Adipocyte (in vitro differentiated cells): Measurements from ENCODE around the gene ARHGAP10.

Source experiments
- DNase-seq: peaks from one replicate; pipeline ENCODE4 v3.0.0-alpha.2; 2015; ENCODE audit warnings: low read depth
- H3K27me3 ChIP-seq: replicated peaks from 2 replicates; pipeline ENCODE4 v1.7.0; 2013; ENCODE audit warnings: mild to moderate bottlenecking, low read length, moderate library complexity; ENCODE audit not compliant: control insufficient read depth, insufficient read depth
- H3K36me3 ChIP-seq: 2 replicates; pipeline ENCODE4 v1.7.0; 2013; ENCODE audit warnings: low read length, mild to moderate bottlenecking, moderate library complexity; ENCODE audit not compliant: control insufficient read depth, insufficient read depth, severe bottlenecking
- H3K4me1 ChIP-seq: 2 replicates; pipeline ENCODE4 v1.7.0; 2013; ENCODE audit warnings: mild to moderate bottlenecking, low read length, moderate library complexity; ENCODE audit not compliant: control insufficient read depth, insufficient read depth
- H3K4me3 ChIP-seq: 2 replicates; pipeline ENCODE4 v1.7.0; 2013; ENCODE audit warnings: mild to moderate bottlenecking, low read length, moderate library complexity
- H3K9ac ChIP-seq: 2 replicates; pipeline ENCODE4 v1.7.0; 2013; ENCODE audit warnings: mild to moderate bottlenecking, low read length, moderate library complexity
- H3K9me3 ChIP-seq: 2 replicates; pipeline ENCODE4 v1.7.0; 2013; ENCODE audit warnings: mild to moderate bottlenecking, low read length, moderate library complexity; ENCODE audit not compliant: control insufficient read depth

The ARHGAP10 gene

DNA sequence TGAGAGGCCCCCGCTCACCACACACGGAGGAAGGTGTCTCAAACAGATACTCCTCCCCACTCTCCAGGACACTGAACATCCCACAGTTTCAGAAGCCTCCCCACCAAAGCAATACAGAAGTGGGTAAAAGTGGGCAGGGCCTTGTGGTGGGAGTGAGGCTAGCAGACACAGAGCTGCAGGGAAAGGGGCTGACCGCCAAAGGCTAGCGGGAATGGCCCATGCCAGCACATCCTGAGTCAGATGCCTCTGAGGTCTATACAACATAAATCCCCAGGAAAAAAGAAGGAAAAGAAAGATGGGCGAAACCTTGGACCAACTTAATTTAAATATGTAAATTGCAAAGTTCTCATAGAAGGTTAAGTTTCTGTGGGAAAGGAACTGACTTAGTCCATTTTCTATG is 21.9 kb upstream of the ARHGAP10 start:
- Histone ChIP-seq H3K4me3 (no peak overlapping the region), H3K36me3 (no peaks in the 10 kb centered on the region), H3K27me3 (no peaks in the 10 kb centered on the region), H3K9ac (no peak overlapping the region), H3K4me1 (peaks cover 22% of the 10 kb centered on the region), H3K9me3 (no peaks in the 10 kb centered on the region)
- DNase-seq: no peak

DNA sequence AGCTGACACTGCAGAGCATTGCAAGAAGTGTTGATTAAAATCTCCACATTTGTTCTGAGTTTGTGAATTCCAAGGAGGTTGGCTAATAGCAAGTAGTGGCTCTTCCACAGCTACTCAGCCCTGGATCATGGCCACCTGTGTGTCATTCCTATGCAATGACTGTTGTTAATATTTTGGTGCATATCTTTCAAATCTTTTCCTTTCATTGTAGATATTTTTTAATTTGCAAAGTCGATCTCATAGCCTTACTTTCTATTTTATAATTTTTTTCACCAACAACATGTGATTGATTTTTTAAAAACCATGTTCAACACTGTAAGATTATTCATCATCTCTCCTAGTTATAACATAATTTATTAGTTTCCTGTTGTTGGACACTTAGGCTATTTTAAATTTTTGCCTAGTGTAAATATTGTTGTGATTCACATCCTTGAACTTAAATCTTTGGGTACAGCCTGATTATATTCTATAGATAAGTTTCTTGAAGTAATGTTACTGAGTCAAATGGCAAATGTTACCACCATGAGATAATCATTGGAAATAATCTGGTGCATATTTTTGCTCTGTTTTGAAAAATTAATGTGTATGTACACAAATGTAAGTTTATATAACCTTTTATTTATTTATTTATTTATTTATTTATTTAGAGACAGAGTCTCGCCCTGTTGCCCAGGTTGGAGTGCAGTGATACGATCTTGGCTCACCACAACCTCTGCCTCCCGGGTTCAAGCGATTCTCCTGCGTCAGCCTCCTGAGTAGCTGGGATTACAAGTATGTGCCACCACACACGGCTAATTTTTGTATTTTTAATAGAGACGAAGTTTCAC is 17.1 kb upstream of the ARHGAP10 start:
- Histone ChIP-seq H3K36me3 (no peaks in the 10 kb centered on the region), H3K4me1 (peaks cover 19% of the 10 kb centered on the region), H3K4me3 (peak overlapping the region; percentile 64), H3K9me3 (no peaks in the 10 kb centered on the region), H3K27me3 (no peaks in the 10 kb centered on the region), H3K9ac (peak overlapping the region; percentile 51)
- DNase-seq: peak; percentile 88

DNA sequence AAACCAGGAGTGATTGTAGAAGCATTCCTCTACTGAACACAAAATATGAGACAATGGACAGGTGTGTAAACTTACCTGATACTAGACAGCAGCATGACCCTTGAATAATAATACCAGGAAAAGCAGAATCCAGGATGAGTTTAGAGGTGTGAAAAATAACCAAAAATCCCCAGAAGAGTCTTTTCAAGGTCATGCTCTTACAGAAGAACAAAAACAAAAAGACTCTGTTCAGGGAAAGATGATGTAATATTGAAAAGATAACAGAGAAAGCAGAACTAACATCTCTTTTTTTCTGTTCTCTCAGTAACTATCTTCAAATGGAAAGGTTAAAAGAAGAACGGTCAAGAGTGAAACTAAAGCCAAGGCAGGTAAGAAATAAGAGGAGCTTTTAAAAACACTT is 14.0 kb upstream of the ARHGAP10 start:
- Histone ChIP-seq H3K27me3 (no peaks in the 10 kb centered on the region), H3K36me3 (no peaks in the 10 kb centered on the region), H3K9me3 (no peaks in the 10 kb centered on the region), H3K9ac (no peak overlapping the region), H3K4me1 (peaks cover 22% of the 10 kb centered on the region), H3K4me3 (no peak overlapping the region)
- no peak for DNase-seq

DNA sequence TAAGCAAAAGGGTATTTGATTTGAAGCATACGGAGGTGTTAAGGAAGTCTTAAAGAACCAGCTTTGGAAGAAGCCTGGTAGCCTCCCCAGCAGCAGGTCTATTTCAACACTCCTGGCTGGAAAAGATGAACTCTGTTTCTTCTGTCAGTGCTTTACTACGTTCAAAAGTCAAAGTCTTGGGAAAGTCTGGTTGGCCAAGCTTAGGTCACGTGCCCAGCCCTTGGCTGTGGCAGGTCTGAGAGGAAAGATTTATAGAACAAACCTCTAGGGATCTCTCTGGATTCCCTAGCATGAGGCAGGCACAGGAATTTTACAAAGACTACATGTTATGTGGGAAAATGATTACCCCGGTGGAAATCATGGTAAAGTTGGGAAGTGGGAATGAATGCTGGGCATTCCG is 8.6 kb upstream of the ARHGAP10 start:
- H3K9me3 ChIP-seq: no peaks in the 10 kb centered on the region
- H3K9ac ChIP-seq: peak overlapping the region; percentile 31
- H3K4me1 ChIP-seq: peaks cover 13% of the 10 kb centered on the region
- DNase-seq: no peak
- peak overlapping the region; percentile 47 for H3K4me3 ChIP-seq
- no peaks in the 10 kb centered on the region for H3K36me3 ChIP-seq
- H3K27me3 ChIP-seq: no peaks in the 10 kb centered on the region

DNA sequence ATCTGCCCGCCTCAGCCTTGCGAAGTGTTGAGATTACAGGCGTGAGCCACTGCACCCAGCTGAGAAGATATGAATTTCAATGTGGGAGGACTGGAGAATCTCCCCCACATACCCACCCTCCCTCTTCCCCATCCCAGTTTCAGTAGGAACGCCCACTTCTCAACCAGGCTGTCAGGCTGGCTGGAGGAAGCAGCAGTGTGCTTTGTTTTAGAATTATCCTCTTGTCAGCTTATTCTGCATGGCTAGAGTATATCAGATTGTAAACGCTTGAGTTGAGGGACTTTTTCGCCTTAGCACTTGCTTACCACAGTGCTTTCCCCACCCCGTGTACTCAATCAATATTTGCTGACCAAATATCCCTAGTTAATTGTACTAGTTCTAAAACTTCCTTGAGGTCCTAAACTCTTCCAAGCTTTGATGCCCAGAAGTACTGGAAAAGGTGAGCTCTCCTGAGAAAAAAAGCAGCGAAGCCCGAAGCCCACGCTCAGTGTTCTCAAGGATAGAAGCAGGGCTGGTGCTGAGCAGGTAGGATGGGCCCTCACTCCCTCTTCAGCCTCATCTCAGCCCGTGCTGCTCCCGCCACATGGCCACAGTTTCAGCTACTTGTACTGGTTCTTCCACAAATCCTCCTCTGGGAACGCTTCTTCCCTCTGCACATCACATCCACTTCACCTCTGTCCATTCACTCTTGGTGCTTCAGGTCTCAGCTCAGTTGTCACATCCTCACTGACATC is 7.3 kb upstream of the ARHGAP10 start:
- Histone ChIP-seq H3K36me3 (no peaks in the 10 kb centered on the region), H3K9me3 (no peaks in the 10 kb centered on the region), H3K4me3 (no peak overlapping the region), H3K9ac (no peak overlapping the region), H3K27me3 (no peaks in the 10 kb centered on the region), H3K4me1 (peaks cover 13% of the 10 kb centered on the region)
- no peak for DNase-seq

DNA sequence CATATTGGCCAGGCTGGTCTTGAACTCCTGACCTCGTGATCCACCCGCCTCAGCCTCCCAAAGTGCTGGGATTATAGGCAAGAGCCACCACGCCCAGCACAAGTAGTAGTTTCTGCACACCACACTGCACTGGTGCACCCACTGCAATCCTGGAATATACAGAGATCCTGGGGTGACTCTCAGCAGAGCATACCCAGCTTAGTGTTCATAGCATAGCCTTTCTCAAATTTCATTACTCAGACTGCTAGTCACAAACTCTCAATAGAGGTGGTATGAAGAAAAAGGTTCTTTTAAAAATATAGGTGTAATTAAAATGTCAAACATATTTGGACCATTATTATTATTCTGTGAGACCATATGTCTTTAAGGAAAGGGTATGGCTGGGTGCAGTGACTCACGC is 6.2 kb upstream of the ARHGAP10 start:
- no peaks in the 10 kb centered on the region for H3K9me3 ChIP-seq
- peak; percentile 24 for DNase-seq
- H3K27me3 ChIP-seq: no peaks in the 10 kb centered on the region
- H3K9ac ChIP-seq: no peak overlapping the region
- no peaks in the 10 kb centered on the region for H3K36me3 ChIP-seq
- no peak overlapping the region for H3K4me3 ChIP-seq
- H3K4me1 ChIP-seq: peaks cover 13% of the 10 kb centered on the region

DNA sequence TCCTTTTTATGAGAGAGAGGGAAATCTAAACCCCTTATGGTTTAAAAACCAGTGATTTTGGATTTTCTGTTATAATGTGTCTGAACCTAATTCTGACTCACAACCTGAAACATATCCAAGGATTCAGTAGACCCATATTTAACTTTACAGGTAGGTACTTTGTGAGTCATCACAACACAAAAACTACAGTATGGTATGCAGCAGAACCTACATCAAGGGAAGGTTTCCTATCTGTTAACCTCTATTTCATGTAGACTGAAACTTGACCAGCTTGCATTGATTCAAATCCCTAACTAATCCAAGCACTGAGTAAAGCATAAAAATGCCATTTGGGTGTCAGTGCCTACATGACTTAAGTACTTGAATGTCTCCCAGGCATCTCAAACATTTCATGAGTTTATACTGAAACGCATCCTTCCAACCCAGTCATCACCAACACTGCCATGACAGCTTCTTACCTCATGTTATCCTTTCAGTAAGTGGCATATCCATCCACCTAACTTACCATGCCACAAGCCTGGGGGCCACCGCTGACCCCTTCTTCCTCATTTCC is 4.3 kb upstream of the ARHGAP10 start:
- Histone ChIP-seq H3K4me3 (no peak overlapping the region), H3K9me3 (no peaks in the 10 kb centered on the region), H3K4me1 (peaks cover 17% of the 10 kb centered on the region), H3K9ac (no peak overlapping the region), H3K27me3 (no peaks in the 10 kb centered on the region), H3K36me3 (no peaks in the 10 kb centered on the region)
- DNase-seq: no peak

DNA sequence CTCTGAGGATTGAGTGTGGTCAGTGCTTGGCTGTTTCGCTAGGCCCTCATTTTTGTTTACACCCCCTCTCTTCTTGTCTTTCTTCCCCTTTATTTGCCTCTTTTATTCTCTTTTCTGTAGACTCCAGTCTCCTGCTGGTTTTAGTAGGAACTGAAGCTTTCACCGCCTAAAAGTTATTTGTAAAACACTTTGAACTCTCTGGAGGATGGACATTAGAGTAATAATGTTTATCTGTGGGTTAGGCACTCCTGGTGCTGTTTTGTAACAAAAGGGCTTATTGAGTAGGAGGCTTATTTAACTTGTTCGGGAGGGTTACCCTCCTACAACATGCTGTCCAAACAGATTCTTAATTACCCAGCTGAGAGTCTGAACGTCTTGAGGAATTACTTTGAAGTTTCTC is 1.6 kb upstream of the ARHGAP10 start:
- H3K9ac ChIP-seq: no peak overlapping the region
- no peak for DNase-seq
- H3K27me3 ChIP-seq: no peaks in the 10 kb centered on the region

DNA sequence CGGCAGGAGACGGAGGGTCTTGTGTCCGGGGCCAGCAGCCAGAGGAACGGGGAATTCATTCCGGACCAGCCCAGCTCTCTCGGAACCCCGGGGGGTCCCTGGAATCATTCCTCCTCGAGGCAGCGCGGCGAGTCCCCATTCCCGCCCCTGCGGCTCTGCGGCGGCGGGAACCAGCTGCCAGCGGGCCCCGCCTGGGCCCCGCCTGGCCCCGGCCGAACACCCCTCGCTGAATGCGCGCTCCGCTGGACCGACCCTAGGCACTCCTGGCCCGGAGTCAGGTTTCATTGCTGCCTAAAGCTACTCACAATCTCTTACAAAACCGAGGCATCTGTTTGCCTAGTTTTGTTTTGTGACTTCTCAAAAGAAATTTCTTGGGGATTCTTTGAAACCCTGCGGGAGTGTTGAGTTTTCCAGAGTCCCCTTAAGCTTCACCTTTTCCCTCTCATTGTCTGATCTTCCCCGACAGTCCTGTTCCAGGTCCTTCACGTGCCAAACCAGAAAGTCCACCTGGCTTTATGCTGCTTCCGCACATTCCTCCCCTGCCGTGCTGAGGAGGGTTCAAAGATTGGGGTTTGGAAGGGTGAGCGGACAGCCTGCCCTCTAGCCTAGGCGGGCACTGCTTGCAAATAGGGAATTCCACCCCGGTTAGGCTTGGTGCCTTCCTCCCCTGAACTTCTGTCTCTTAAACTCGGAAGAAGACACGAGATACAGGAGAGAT is 789 bp downstream of the ARHGAP10 start:
- Histone ChIP-seq H3K27me3 (no peaks in the 10 kb centered on the region), H3K9ac (peak overlapping the region; percentile 95), H3K9me3 (no peaks in the 10 kb centered on the region), H3K4me1 (peaks cover 43% of the 10 kb centered on the region), H3K4me3 (peak overlapping the region; percentile 90), H3K36me3 (no peaks in the 10 kb centered on the region)
- DNase-seq: peak; percentile 80

More for the DNA sequence above, 1.6 kb upstream of the ARHGAP10 start:
- no peak overlapping the region for H3K4me3 ChIP-seq
- H3K36me3 ChIP-seq: no peaks in the 10 kb centered on the region
- no peaks in the 10 kb centered on the region for H3K9me3 ChIP-seq
- peaks cover 27% of the 10 kb centered on the region for H3K4me1 ChIP-seq

DNA sequence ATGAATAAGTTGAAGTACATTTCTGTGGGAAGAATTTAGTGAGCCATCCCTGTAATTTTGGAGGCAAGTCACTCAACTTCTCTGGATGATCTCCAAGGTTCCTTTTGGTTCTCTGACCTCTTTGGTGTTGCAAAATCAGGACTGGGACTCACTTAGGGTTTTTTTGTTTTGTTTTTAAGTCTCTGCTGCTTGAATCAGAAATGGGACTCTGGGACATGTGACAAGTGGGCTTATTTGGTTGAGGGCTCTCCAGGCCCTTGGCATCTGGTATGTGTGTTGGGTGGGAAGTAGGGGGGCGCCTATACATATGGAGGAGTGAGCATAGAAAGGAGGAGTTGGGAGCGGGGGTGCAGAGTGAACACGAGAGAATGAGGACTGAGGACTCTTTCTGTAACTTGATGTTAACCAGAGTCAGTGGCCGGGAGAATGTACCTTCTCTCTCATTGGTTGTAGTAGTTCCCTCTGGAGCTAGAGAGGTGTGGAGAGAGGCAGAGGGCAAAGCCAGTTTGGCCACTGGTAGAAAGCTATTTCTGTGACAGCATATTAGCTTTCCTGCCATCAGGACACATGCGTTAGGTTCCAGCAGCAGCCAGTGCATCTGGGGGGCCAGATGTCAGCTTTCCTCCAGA is 1.9 kb downstream of the ARHGAP10 start:
- peaks cover 43% of the 10 kb centered on the region for H3K4me1 ChIP-seq
- H3K27me3 ChIP-seq: no peaks in the 10 kb centered on the region
- peak; percentile 84 for DNase-seq
- peak overlapping the region; percentile 95 for H3K9ac ChIP-seq
- H3K36me3 ChIP-seq: no peaks in the 10 kb centered on the region
- no peaks in the 10 kb centered on the region for H3K9me3 ChIP-seq
- peak overlapping the region; percentile 90 for H3K4me3 ChIP-seq
